Kidney (tissue), 14 donors: ENCODE results near the gene CAPN14. TPM values are rescaled to one million over a fixed set of nuclear protein-coding genes. Genes with fewer than 3 reads are reported as not detected.

Source experiments
- DNase-seq, 5 donors: peaks; one replicate each; pipeline ENCODE4 v3.0.0-alpha.2; 2013 to 2020
- FAIRE-seq: peaks from 2 replicates; lab custom pipeline; 2012; peaks lifted over from hg19 to GRCh38; lab: Jason Lieb, UNC
- H3K27ac ChIP-seq, 2 donors: one replicate each; pipeline ENCODE4 v1.7.0; 2013; ENCODE audit warnings: low read depth in 2 of 2, low read length in 2 of 2, inconsistent platforms in 1 of 2
- H3K27me3 ChIP-seq: one replicate; pipeline ENCODE4 v1.7.1; 2013; ENCODE audit warnings: low read length, inconsistent platforms; ENCODE audit not compliant: control insufficient read depth, insufficient read depth
- H3K36me3 ChIP-seq, 3 donors: one replicate each; pipeline versions ENCODE4 v1.7.0 to v1.7.1; 2013; ENCODE audit warnings: low read length in 3 of 3, control low read depth in 1 of 3, inconsistent platforms in 1 of 3; ENCODE audit not compliant: insufficient read depth in 3 of 3, control insufficient read depth in 2 of 3
- H3K4me1 ChIP-seq, 3 donors: one replicate each; pipeline versions ENCODE4 v1.7.0 to v1.7.1; 2013; ENCODE audit warnings: low read length in 3 of 3, inconsistent platforms in 1 of 3, low read depth in 1 of 3; ENCODE audit not compliant: control insufficient read depth in 2 of 3, insufficient read depth in 2 of 3
- H3K4me3 ChIP-seq, 3 donors: one replicate each; pipeline versions ENCODE4 v1.7.0 to v1.8.1; 2013; ENCODE audit warnings: low read length in 3 of 3, control low read depth in 1 of 3, inconsistent platforms in 1 of 3
- H3K9ac ChIP-seq, 3 donors: one replicate each; pipeline versions ENCODE4 v1.7.0 to v1.7.1; 2013; ENCODE audit warnings: low read length in 3 of 3, control low read depth in 1 of 3, inconsistent platforms in 1 of 3
- H3K9me3 ChIP-seq, 3 donors: one replicate each; pipeline versions ENCODE4 v1.7.0 to v1.7.1; 2013; ENCODE audit warnings: low read length in 3 of 3, control low read depth in 1 of 3, inconsistent platforms in 1 of 3; ENCODE audit not compliant: control insufficient read depth in 2 of 3, insufficient read depth in 1 of 3
- intact Hi-C: fragments of 100-400 bp; cut with DNase I; formaldehyde crosslinking; loops from one replicate; pipeline ENCODE4 v1.11.1; 2022
- polyA plus RNA-seq: library from polyadenylated mRNA; stranded (reverse); fragments of 350-450 nt; fragmentation: Illumina TruSeq; extraction: RNeasy Lipid Tissue Mini Kit (QIAGEN cat#74804); gene quantifications from one replicate; pipeline ENCODE4 v1.2.3, GENCODE V29; 2014; ENCODE audit warnings: low read depth, low replicate concordance; ENCODE audit not compliant: insufficient read depth
- total RNA-seq: library from RNA; stranded (reverse); fragmentation: NEBNext Ultra II Directional; extraction: Animal tissue kit (Norgen Biotek cat#: 25700); gene quantifications from one replicate; pipeline ENCODE4 v1.2.1, GENCODE V29; 2021
- TF ChIP-seq, protein P1 (sequence below): IDR thresholded peaks from 3 replicates; pipeline ENCODE4 v1.5.1; 2012; ENCODE audit warnings: mild to moderate bottlenecking, moderate library complexity, borderline replicate concordance; ENCODE audit not compliant: insufficient read depth; ENCODE audit errors: extremely low read depth
- donor health status: control.
- donor health status: control.
- donor health status: control.
- donor health status: control.
- donor health status: control.
- donor health status: DM: yes; HTN: yes; CAD: no.
- donor health status: Normal renal cell carcinoma (clear cell type).

CAPN14 gene
- total and polyA plus RNA-seq, 2 donors from 2014 or later, result 0.22 to 0.25 TPM

DNA sequence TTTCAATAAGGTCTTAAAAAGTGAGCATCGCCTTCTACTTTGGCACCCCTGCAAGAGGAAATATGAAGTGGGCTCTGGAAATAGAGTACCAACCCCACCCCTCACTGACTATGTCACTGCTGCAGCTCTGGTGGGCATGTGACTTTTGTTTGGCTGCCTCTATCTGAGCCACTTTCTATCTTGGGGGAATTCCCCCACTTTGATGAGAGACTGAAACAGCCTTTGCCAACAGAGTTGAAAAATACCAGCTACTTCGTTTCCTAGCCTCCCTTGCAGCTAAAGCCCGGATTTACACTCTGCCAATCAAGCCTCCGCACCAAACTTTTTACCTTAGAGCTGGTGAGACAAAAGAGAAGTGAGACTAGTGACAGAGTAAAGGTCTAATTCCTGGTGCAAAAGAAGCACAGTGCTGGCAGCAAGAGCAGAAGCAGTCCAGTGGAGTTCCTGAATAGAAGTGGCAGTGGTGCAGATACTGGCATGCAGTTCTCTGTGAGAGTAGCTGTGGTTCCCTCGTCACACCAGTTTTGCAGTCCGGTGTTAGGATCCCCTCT, 67.1 kb downstream of the CAPN14 start:
- no peak for FAIRE-seq
- H3K27ac ChIP-seq, result no peak overlapping the region
- H3K4me3 ChIP-seq, result no peak overlapping the region
- H3K4me1 ChIP-seq, result no peaks in the 10 kb centered on the region
- no peak overlapping the region for H3K9ac ChIP-seq
- TF ChIP-seq, protein P1, sequence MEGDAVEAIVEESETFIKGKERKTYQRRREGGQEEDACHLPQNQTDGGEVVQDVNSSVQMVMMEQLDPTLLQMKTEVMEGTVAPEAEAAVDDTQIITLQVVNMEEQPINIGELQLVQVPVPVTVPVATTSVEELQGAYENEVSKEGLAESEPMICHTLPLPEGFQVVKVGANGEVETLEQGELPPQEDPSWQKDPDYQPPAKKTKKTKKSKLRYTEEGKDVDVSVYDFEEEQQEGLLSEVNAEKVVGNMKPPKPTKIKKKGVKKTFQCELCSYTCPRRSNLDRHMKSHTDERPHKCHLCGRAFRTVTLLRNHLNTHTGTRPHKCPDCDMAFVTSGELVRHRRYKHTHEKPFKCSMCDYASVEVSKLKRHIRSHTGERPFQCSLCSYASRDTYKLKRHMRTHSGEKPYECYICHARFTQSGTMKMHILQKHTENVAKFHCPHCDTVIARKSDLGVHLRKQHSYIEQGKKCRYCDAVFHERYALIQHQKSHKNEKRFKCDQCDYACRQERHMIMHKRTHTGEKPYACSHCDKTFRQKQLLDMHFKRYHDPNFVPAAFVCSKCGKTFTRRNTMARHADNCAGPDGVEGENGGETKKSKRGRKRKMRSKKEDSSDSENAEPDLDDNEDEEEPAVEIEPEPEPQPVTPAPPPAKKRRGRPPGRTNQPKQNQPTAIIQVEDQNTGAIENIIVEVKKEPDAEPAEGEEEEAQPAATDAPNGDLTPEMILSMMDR, result no peak
- intact Hi-C loops, result no loop called here
- no peak for DNase-seq
- no peaks in the 10 kb centered on the region for H3K9me3 ChIP-seq
- H3K27me3 ChIP-seq, result no peaks in the 10 kb centered on the region
- H3K36me3 ChIP-seq, result no peaks in the 10 kb centered on the region

DNA sequence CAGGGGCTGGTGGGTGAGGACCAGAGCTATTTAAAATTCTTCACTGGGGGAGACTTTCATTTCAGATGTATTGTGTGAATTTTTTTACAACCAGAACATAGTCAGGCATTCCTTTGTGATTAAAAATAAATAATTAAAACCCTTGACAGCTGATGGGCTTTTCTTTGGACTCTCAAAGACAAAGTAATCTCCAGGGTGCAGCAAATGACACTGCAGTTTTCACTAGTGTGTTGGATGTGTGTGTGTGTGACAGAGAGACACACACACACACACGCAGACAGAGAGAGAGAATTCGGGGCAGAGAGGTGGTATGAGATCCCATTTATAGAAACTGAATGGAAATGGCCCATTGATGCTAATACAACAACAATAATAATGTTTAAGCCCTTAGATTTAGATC, 68.8 kb downstream of the CAPN14 start:
- H3K36me3 ChIP-seq, result no peaks in the 10 kb centered on the region
- intact Hi-C loops, result no loop called here
- no peak overlapping the region for H3K4me3 ChIP-seq
- no peak overlapping the region for H3K9ac ChIP-seq
- no peak for DNase-seq
- TF ChIP-seq, protein P1, result no peak
- H3K4me1 ChIP-seq, result no peaks in the 10 kb centered on the region
- no peaks in the 10 kb centered on the region for H3K9me3 ChIP-seq
- no peaks in the 10 kb centered on the region for H3K27me3 ChIP-seq
- no peak for FAIRE-seq
- H3K27ac ChIP-seq, result no peak overlapping the region

DNA sequence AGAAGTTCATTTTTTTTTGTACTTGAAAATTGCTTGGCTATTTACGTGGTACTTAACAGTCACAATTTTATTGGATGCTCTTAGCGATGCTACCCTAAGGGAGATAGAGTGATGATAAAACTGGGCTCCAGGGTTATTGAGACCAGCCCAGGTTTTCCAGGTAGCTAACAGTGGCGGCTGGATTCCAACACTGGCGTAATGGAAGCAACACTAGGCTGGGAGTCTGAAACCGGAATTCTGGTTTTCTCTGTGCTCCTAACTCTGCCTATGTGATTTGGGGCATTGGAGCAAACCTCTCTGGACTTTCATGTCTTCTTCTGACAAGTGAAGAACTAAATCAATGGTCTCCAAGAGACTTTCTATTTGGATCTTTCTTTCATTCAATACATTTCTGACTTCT, 69.7 kb downstream of the CAPN14 start:
- no peaks in the 10 kb centered on the region for H3K4me1 ChIP-seq
- intact Hi-C loops, result no loop called here
- H3K4me3 ChIP-seq, result no peak overlapping the region
- FAIRE-seq (no peak), DNase-seq (no peak)
- no peaks in the 10 kb centered on the region for H3K27me3 ChIP-seq
- no peaks in the 10 kb centered on the region for H3K36me3 ChIP-seq
- TF ChIP-seq, protein P1, result no peak
- H3K9me3 ChIP-seq, result no peaks in the 10 kb centered on the region
- H3K9ac ChIP-seq, result no peak overlapping the region
- no peak overlapping the region for H3K27ac ChIP-seq

DNA sequence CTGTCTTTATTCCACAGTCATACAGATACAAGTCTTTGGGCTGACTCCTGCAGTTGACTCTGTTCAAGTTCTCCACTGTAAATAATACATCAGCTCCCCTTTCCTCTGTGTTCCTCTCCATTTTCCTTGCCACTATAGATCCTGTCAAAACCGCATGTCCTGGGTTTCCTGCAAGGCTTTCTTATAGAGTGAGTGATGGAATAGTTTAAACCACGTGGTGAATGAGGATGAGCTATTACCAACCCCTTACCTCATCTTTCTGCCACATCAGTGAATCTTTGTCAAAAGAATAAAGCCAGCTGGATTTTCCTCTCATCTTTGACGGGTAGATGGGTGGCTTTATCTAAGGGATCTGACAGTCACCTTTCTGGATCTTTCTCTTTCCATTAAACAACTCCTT, 75.2 kb downstream of the CAPN14 start:
- no peak overlapping the region for H3K4me3 ChIP-seq
- no peak overlapping the region for H3K9ac ChIP-seq
- TF ChIP-seq, protein P1, result no peak
- H3K27ac ChIP-seq, result no peak overlapping the region
- FAIRE-seq (no peak), DNase-seq (no peak)
- H3K27me3 ChIP-seq, result no peaks in the 10 kb centered on the region
- intact Hi-C loops, result no loop called here
- no peaks in the 10 kb centered on the region for H3K36me3 ChIP-seq
- no peaks in the 10 kb centered on the region for H3K4me1 ChIP-seq
- H3K9me3 ChIP-seq, result no peaks in the 10 kb centered on the region
